GM18858 (cell line): ENCODE data around the gene CILP.

ENCODE experiments used
- ATAC-seq: cut with Tn5 transposase; IDR thresholded peaks from one replicate; pipeline ENCODE4 v1.9.1; 2021; ENCODE audit not compliant: unreplicated experiment

Gene CILP

DNA sequence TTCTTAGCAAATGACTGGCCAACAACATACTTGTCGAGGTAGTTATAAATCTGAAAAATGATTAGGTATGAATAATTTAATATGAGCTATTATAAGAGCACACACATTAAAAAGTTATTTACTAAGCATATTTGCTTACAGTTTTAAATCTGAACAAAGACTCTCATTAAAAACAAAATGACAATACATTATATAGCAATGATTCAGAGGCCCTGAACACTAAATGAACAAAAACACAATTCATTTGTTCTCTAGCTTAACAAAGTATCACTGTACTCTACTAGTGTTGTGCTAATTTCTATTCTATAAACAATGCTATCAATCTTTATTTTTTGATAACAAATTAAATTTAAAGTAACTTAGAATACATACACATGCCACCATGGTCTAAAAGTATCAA lies 47.1 kb downstream of the CILP start:
- ATAC-seq: no peak

DNA sequence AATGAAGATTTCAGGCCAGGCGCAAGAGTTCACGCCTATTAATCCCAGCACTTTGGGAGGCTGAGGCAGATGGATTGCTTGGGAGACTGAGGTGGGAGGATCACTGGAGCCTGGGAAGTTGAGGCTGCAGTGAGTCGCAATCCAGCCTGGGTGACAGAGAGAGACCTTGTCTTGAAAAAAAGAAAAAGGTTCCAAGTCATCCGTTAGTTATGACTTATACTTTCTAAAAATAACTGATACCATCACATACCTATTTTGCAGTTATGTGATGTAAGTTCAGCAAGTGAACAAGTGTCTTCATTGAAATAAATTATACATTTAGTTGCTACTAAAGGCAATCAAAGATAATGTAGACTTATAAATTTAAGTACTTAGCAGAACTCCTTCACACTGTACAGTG lies 48.2 kb downstream of the CILP start:
- no peak for ATAC-seq

DNA sequence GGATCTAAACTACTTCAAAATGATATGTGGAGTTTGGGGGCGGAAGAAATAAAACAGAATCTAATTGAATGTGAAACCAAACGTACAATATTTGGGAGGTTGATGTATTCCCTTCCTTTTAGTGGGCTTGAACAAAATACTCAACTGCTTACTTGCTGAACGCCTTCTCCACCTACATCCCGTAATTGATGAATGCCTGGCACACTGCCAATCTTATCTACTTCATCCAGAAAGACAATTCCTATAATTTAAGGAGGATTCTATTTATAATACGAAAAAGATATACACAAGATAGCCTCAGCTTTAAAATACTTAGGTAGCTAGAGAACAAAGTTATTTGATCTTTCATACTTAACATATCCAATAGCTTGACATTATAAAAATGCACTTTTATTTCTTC lies 54.6 kb downstream of the CILP start:
- ATAC-seq: no peak

DNA sequence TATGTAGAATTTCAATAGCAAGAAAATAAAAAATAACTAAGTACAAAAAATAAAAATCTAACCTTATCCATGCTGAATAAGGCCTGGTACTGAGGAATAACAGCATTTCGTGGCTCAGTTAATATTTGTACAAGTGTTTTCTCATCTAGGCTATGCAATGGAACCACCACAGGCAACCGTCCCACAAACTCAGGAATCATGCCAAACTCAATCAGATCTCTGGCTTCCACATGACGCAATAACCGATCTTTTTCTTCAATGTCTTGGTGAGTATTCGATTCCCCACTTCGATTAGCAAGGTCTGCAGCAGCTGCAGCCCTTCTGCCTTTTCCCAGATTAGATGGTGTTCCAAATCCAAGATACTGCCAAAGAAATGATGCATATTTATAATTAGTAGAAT lies 56.6 kb downstream of the CILP start:
- ATAC-seq: no peak

DNA sequence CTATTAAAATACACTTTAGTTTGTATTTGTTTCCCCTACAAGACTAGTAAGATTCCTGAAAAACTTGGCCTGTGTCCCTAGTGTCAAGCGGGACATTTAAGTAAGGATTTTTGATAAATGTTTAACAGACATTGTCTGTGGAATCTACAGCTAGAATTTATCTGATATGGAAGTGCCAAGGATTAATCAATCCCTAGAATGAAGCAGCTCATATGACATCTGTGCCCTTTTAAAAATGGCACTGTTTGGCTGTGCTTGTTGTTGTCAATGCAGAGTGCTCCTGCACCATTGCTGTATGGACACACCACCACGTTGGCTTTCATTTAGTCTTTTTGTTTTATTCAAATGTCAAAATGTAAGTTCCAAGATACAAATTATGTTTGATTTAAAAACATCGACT lies 63.4 kb downstream of the CILP start:
- no peak for ATAC-seq

DNA sequence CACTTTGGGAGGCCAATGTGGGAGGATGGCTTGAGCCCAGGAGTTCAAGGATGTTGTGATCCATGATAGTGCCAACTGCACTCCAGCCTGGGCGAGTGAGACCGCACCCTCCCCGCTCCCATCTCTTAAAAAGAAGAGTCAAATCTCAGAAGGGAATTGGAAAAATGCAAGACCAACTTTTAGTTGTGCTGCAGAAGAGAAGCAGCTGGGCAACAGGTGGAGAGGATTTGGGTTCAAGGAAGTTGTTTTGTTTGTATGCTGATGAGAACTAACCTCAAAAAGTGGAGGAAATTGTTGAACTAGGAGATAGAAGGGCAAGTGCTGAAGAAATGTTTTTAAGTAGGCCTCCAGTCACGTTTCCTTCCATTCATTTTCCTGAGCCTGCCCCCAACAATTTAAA lies 64.8 kb downstream of the CILP start:
- ATAC-seq: no peak
